ENCODE results near the gene MYO9B.
"Not testable (repeated sequence)": the region's sequence is repeated elsewhere in the genome, so short reads cannot be mapped to it uniquely, and the experiment has no call there.

The MYO9B gene

GRCh38 chr19:17078036-17078919, 2.7 kb downstream of the MYO9B start:
- Mint-ChIP-seq H3K9me3 (no peaks in the 10 kb centered on the region), H3K4me1 (peaks cover 70% of the 10 kb centered on the region), H3K27me3 (no peaks in the 10 kb centered on the region), H3K4me3 (peak overlapping the region; percentile 62), H3K27ac (no peak overlapping the region), H3K36me3 (peaks cover 2% of the 10 kb centered on the region)

- Mint-ChIP-seq H3K4me3 (peak overlapping the region; percentile 78), H3K9me3 (no peaks in the 10 kb centered on the region), H3K27me3 (no peaks in the 10 kb centered on the region), H3K36me3 (peaks cover 2% of the 10 kb centered on the region), H3K27ac (peak overlapping the region; percentile 80), H3K4me1 (peaks cover 63% of the 10 kb centered on the region)
These were observed 3.5 kb downstream of the MYO9B start for GRCh38 chr19:17078920-17079709.

- H3K4me1 Mint-ChIP-seq = peaks cover 56% of the 10 kb centered on the region
These were observed 4.3 kb downstream of the MYO9B start for GRCh38 chr19:17079710-17080439.

GRCh38 chr19:17080440-17080801, 4.8 kb downstream of the MYO9B start:
- Mint-ChIP-seq H3K4me1 (peaks cover 61% of the 10 kb centered on the region), H3K27ac (no peak overlapping the region), H3K4me3 (peak overlapping the region; percentile 78), H3K9me3 (no peaks in the 10 kb centered on the region), H3K27me3 (no peaks in the 10 kb centered on the region), H3K36me3 (peaks cover 2% of the 10 kb centered on the region)

More at GRCh38 chr19:17079710-17080439, 4.3 kb downstream of the MYO9B start:
- no peaks in the 10 kb centered on the region for H3K27me3 Mint-ChIP-seq
- H3K27ac Mint-ChIP-seq = peak overlapping the region; percentile 80
- H3K36me3 Mint-ChIP-seq = peaks cover 2% of the 10 kb centered on the region
- H3K4me3 Mint-ChIP-seq = peak overlapping the region; percentile 78
- H3K9me3 Mint-ChIP-seq = no peaks in the 10 kb centered on the region

- Mint-ChIP-seq H3K27ac (peak overlapping the region; percentile 35), H3K36me3 (peaks cover 2% of the 10 kb centered on the region), H3K9me3 (no peaks in the 10 kb centered on the region), H3K4me1 (peaks cover 57% of the 10 kb centered on the region), H3K27me3 (no peaks in the 10 kb centered on the region), H3K4me3 (no peak overlapping the region)
These were observed 6.4 kb downstream of the MYO9B start for GRCh38 chr19:17081672-17082630.

GRCh38 chr19:17086120-17086519, 10.5 kb downstream of the MYO9B start:
- no peaks in the 10 kb centered on the region for H3K36me3 Mint-ChIP-seq
- H3K9me3 Mint-ChIP-seq = no peaks in the 10 kb centered on the region
- H3K4me3 Mint-ChIP-seq = no peak overlapping the region
- H3K27ac Mint-ChIP-seq = no peak overlapping the region
- no peaks in the 10 kb centered on the region for H3K27me3 Mint-ChIP-seq
- H3K4me1 Mint-ChIP-seq = peaks cover 55% of the 10 kb centered on the region

GRCh38 chr19:17086834-17087233, 11.3 kb downstream of the MYO9B start:
- Mint-ChIP-seq H3K27ac (no peak overlapping the region), H3K9me3 (no peaks in the 10 kb centered on the region), H3K27me3 (no peaks in the 10 kb centered on the region), H3K4me1 (peaks cover 52% of the 10 kb centered on the region), H3K4me3 (no peak overlapping the region), H3K36me3 (no peaks in the 10 kb centered on the region)

GRCh38 chr19:17088552-17088951, 13.0 kb downstream of the MYO9B start:
- Mint-ChIP-seq H3K27me3 (no peaks in the 10 kb centered on the region), H3K4me3 (no peak overlapping the region), H3K36me3 (peaks cover 2% of the 10 kb centered on the region), H3K27ac (no peak overlapping the region), H3K9me3 (no peaks in the 10 kb centered on the region), H3K4me1 (peaks cover 42% of the 10 kb centered on the region)

GRCh38 chr19:17090583-17090982, 15.0 kb downstream of the MYO9B start:
- Mint-ChIP-seq H3K27ac (peak overlapping the region; percentile 67), H3K4me3 (peak overlapping the region; percentile 5), H3K4me1 (peaks cover 45% of the 10 kb centered on the region), H3K27me3 (no peaks in the 10 kb centered on the region), H3K9me3 (no peaks in the 10 kb centered on the region), H3K36me3 (peaks cover 2% of the 10 kb centered on the region)

GRCh38 chr19:17091758-17092333, 16.3 kb downstream of the MYO9B start:
- no peak overlapping the region for H3K4me3 Mint-ChIP-seq
- H3K27me3 Mint-ChIP-seq = no peaks in the 10 kb centered on the region
- H3K27ac Mint-ChIP-seq = no peak overlapping the region
- peaks cover 2% of the 10 kb centered on the region for H3K36me3 Mint-ChIP-seq
- peaks cover 50% of the 10 kb centered on the region for H3K4me1 Mint-ChIP-seq
- H3K9me3 Mint-ChIP-seq = no peaks in the 10 kb centered on the region

GRCh38 chr19:17092696-17093095, 17.1 kb downstream of the MYO9B start:
- Mint-ChIP-seq H3K4me3 (no peak overlapping the region), H3K36me3 (peaks cover 2% of the 10 kb centered on the region), H3K4me1 (peaks cover 50% of the 10 kb centered on the region), H3K27ac (no peak overlapping the region), H3K9me3 (no peaks in the 10 kb centered on the region), H3K27me3 (no peaks in the 10 kb centered on the region)

GRCh38 chr19:17094694-17095093, 19.1 kb downstream of the MYO9B start:
- H3K27ac Mint-ChIP-seq, H3K9me3 Mint-ChIP-seq, H3K4me3 Mint-ChIP-seq, H3K27me3 Mint-ChIP-seq, H3K36me3 Mint-ChIP-seq: not testable (repeated sequence)
- H3K4me1 Mint-ChIP-seq = peaks cover 40% of the 10 kb centered on the region

- no peaks in the 10 kb centered on the region for H3K9me3 Mint-ChIP-seq
- H3K4me1 Mint-ChIP-seq = peaks cover 34% of the 10 kb centered on the region
- H3K4me3 Mint-ChIP-seq = no peak overlapping the region
- peaks cover 2% of the 10 kb centered on the region for H3K36me3 Mint-ChIP-seq
- no peaks in the 10 kb centered on the region for H3K27me3 Mint-ChIP-seq
- H3K27ac Mint-ChIP-seq = no peak overlapping the region
These were observed 19.8 kb downstream of the MYO9B start for GRCh38 chr19:17095141-17095919.

Measured in activated naive CD4-positive, alpha-beta T cell treated with anti-CD3 and anti-CD28 coated beads, Interleukin-2, amount 50 U/mL, for 24 hours (primary cell).